ENCODE measurements around the gene MVB12B.
A peak's percentile ranks its signal among the peaks of the same experiment; 100 is the strongest.

Gene MVB12B

GRCh38 chr9:126321742-126322141, 4.9 kb upstream of the MVB12B start:
- no peak for TF ChIP-seq REST (IDR thresholded peaks at IDR 0.05; ENCODE audit: insufficient read depth in 1 of 2, low read depth in 2 of 2, low read length in 2 of 2)

- no peak for TF ChIP-seq SIN3A (IDR thresholded peaks at IDR 0.05; ENCODE audit: borderline replicate concordance, insufficient read depth, low read length)
- no peak for TF ChIP-seq POLR2AphosphoS5 (IDR thresholded peaks at IDR 0.05; ENCODE audit: low read depth, low read length)
- TF ChIP-seq TAF1 (IDR thresholded peaks at IDR 0.05; ENCODE audit: borderline replicate concordance, insufficient read depth, low read length), result no peak
- TF ChIP-seq REST (IDR thresholded peaks at IDR 0.05; ENCODE audit: insufficient read depth in 1 of 2, low read depth in 2 of 2, low read length in 2 of 2), result no peak
- no peak for TF ChIP-seq FOXP2 (optimal IDR thresholded peaks at IDR 0.05; ENCODE audit: borderline replicate concordance, extremely low read depth, extremely low read length, insufficient read depth)
These were observed 808 bp upstream of the MVB12B start for GRCh38 chr9:126325821-126326220.

GRCh38 chr9:126327006-126327713, 531 bp downstream of the MVB12B start:
- TF ChIP-seq TAF1 (IDR thresholded peaks at IDR 0.05; ENCODE audit: borderline replicate concordance, insufficient read depth, low read length) (no peak), REST (IDR thresholded peaks at IDR 0.05; ENCODE audit: insufficient read depth in 1 of 2, low read depth in 2 of 2, low read length in 2 of 2) (no peak), FOXP2 (optimal IDR thresholded peaks at IDR 0.05; ENCODE audit: borderline replicate concordance, extremely low read depth, extremely low read length, insufficient read depth) (peak; percentile 34), SIN3A (IDR thresholded peaks at IDR 0.05; ENCODE audit: borderline replicate concordance, insufficient read depth, low read length) (no peak), POLR2AphosphoS5 (IDR thresholded peaks at IDR 0.05; ENCODE audit: low read depth, low read length) (no peak)

- TF ChIP-seq SIN3A (IDR thresholded peaks at IDR 0.05; ENCODE audit: borderline replicate concordance, insufficient read depth, low read length) (no peak), FOXP2 (optimal IDR thresholded peaks at IDR 0.05; ENCODE audit: borderline replicate concordance, extremely low read depth, extremely low read length, insufficient read depth) (no peak), POLR2AphosphoS5 (IDR thresholded peaks at IDR 0.05; ENCODE audit: low read depth, low read length) (no peak), TAF1 (IDR thresholded peaks at IDR 0.05; ENCODE audit: borderline replicate concordance, insufficient read depth, low read length) (no peak), REST (IDR thresholded peaks at IDR 0.05; ENCODE audit: insufficient read depth in 1 of 2, low read depth in 2 of 2, low read length in 2 of 2) (no peak)
These were observed 1.1 kb downstream of the MVB12B start for GRCh38 chr9:126327714-126328185.

- TF ChIP-seq SIN3A (IDR thresholded peaks at IDR 0.05; ENCODE audit: borderline replicate concordance, insufficient read depth, low read length) (no peak), POLR2AphosphoS5 (IDR thresholded peaks at IDR 0.05; ENCODE audit: low read depth, low read length) (no peak), TAF1 (IDR thresholded peaks at IDR 0.05; ENCODE audit: borderline replicate concordance, insufficient read depth, low read length) (no peak), REST (IDR thresholded peaks at IDR 0.05; ENCODE audit: insufficient read depth in 1 of 2, low read depth in 2 of 2, low read length in 2 of 2) (no peak), FOXP2 (optimal IDR thresholded peaks at IDR 0.05; ENCODE audit: borderline replicate concordance, extremely low read depth, extremely low read length, insufficient read depth) (no peak)
These were observed 1.8 kb downstream of the MVB12B start for GRCh38 chr9:126328407-126328806.

Measured in PFSK-1 (cell line).